IgD-negative memory B cell (primary cell): Measurements from ENCODE around the gene EIF4E. TPM values are rescaled to one million over a fixed set of nuclear protein-coding genes. Genes with fewer than 3 reads are reported as not detected.
"Not testable (repeated sequence)": the region's sequence is repeated elsewhere in the genome, so short reads cannot be mapped to it uniquely, and the experiment has no call there.

Experiments used
- H3K27ac Mint-ChIP-seq, 3 donors: one replicate each; pipeline ENCODE4 v1.8.0; 2020 to 2022; ENCODE audit warnings: mild to moderate bottlenecking in 3 of 3, mixed read lengths in 3 of 3, moderate library complexity in 1 of 3
- H3K27me3 Mint-ChIP-seq: one replicate; pipeline ENCODE4 v1.8.0; 2021; ENCODE audit warnings: mixed read lengths
- H3K36me3 Mint-ChIP-seq: one replicate; pipeline ENCODE4 v1.8.0; 2020; ENCODE audit warnings: mild to moderate bottlenecking, mixed read lengths
- H3K4me1 Mint-ChIP-seq, 3 donors: one replicate each; pipeline ENCODE4 v1.8.0; 2020 to 2022; ENCODE audit warnings: mixed read lengths in 3 of 3, mild to moderate bottlenecking in 1 of 3
- H3K4me3 Mint-ChIP-seq, 4 donors: one replicate each; pipeline ENCODE4 v1.8.0; 2020 to 2022; ENCODE audit warnings: mild to moderate bottlenecking in 4 of 4, mixed read lengths in 4 of 4, moderate library complexity in 3 of 4
- H3K9me3 Mint-ChIP-seq, 3 donors: one replicate each; pipeline ENCODE4 v1.8.0; 2020 to 2021; ENCODE audit warnings: mixed read lengths in 3 of 3, mild to moderate bottlenecking in 1 of 3
- polyA plus RNA-seq: library from polyadenylated mRNA; unstranded; fragments of 300-500 nt; fragmentation: Illumina TruSeq; gene quantifications from one replicate; pipeline ENCODE4 v1.2.3, GENCODE V29; 2021

Gene EIF4E
- polyA plus RNA-seq, 1 donor from 2014 or later: 66.7 TPM

DNA sequence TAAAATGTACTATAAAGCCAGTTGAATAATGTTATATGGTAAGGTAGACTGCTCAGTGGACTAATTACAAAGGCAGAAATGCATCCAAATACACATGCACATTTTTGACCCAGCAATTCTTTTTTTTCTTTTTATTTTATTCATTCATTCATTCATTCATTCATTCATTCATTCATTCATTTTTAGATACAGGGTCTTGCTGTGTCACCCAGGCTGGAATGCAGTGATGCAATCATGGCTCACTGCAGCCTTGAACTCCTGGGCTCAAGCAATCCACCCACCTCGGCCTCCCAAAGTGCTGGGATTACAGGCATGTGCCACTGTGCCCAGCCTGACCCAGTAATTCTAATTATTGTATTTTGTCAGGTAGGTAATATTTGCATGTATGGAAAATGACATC is 97.9 kb downstream of the EIF4E start:
- H3K27ac Mint-ChIP-seq, H3K9me3 Mint-ChIP-seq, H3K4me3 Mint-ChIP-seq, H3K27me3 Mint-ChIP-seq, H3K36me3 Mint-ChIP-seq, H3K4me1 Mint-ChIP-seq: not testable (repeated sequence)

Other genes with a start within 250 kb of the EIF4E start
- 27.1 TPM for gene METAP1, start 66.6 kb upstream of the EIF4E start, polyA plus RNA-seq
- 84.5 TPM for gene ADH5, start 159.7 kb upstream of the EIF4E start, polyA plus RNA-seq
- gene ADH4, start 215.2 kb upstream of the EIF4E start, polyA plus RNA-seq: not detected